Activated T-cell treated with anti-CD3 and anti-CD28 coated beads, Interleukin-2, amount 50 U/mL, for 48 hours (primary cell): ENCODE measurements around the gene KHK.

Source experiments
- DNase-seq, 2 experiments: peaks; one replicate each; pipeline ENCODE4 v3.0.0-alpha.2; 2020

The KHK gene

DNA sequence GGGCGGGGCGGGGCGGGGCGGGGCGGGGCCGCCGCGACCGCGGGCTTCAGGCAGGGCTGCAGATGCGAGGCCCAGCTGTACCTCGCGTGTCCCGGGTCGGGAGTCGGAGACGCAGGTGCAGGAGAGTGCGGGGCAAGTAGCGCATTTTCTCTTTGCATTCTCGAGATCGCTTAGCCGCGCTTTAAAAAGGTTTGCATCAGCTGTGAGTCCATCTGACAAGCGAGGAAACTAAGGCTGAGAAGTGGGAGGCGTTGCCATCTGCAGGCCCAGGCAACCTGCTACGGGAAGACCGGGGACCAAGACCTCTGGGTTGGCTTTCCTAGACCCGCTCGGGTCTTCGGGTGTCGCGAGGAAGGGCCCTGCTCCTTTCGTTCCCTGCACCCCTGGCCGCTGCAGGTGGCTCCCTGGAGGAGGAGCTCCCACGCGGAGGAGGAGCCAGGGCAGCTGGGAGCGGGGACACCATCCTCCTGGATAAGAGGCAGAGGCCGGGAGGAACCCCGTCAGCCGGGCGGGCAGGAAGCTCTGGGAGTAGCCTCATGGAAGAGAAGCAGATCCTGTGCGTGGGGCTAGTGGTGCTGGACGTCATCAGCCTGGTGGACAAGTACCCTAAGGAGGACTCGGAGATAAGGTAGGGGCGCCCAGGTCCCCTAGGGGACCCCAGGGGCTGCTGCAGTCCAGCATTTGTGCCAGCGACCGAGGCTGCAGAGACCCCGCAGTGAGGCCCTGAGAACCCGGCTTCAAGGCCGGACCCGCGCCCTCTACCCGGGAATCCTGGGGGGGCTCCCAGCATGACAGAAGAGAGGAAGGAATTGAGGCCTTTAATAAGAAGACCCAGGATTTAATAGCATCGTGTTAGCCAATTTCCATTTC lies at the start of gene KHK:
Gene KHK, plus strand, starts transcription at position 49 of the 870 bp plus-strand sequence. Its CDS starts 488 bp downstream, at position 537.
- no peak for DNase-seq

DNA sequence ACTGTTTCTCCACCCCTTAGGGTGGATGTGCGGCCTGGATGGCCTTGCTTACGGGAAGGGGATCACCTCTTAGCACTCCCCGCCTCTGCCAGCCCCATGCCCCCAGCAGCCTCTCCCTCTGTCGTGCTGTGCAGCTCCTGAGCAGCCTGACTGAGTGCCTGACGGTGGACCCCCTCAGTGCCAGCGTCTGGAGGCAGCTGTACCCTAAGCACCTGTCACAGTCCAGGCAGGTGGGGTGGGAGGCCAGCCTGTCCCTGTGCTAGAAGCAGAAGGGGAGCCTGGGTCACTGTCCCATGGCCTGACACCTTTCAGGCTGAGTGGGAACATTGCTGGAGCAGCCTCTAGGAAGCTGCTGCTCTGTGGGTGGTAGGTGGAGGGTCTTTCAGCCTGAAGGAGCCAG lies 48.6 kb upstream of the KHK start:
- no peak for DNase-seq

- no peak for DNase-seq
Observed at GRCh38 chr2:27038631-27039339, 47.8 kb upstream of the KHK start.

DNA sequence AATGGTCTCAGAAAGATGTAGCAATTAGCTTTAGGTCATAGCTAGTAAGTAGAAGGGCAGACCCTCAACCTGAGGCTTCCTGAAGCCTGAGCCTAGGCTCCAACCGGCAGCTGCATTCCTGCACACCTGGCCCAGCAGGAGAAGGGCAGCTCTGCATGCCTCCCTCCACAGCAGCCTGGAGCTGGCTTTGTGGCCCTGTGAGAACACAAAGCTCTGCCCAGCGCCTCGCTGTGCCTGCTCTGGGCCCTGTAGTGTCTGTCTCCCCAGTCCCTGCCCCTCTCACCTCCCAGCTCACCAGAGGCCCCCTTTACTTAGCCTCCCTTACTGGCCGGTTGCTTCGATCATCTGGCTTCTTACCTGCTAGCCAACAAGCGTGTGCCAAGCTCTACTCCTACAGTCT lies 47.1 kb upstream of the KHK start:
- no peak for DNase-seq

GRCh38 chr2:27039871-27040270 lies 46.7 kb upstream of the KHK start:
- DNase-seq, result no peak

- no peak for DNase-seq
Observed at GRCh38 chr2:27040282-27040681, 46.3 kb upstream of the KHK start.

DNA sequence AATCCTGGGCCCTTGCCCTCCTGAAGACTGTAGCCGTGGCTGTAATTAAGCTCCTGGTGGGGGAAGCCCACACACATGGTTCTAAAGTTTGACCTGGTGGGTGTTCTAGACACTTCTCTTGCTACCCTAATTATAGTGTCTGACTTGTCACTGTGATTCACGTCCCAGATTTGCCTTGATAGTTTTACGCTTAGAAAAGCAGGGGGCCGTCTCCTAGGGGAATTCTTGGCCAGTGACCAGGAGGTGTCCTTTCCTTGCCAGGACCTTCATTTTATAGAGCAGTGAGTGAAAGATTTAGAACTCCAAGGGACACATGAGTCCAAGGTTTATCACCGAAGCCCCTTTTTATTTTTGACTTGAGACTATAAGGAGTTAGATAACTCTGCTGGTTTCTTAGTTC lies 44.8 kb upstream of the KHK start:
- DNase-seq, result no peak

- no peak for DNase-seq
Observed at GRCh38 chr2:27042159-27042661, 44.4 kb upstream of the KHK start.

- DNase-seq, result no peak
Observed at GRCh38 chr2:27042985-27043634, 43.5 kb upstream of the KHK start.

DNA sequence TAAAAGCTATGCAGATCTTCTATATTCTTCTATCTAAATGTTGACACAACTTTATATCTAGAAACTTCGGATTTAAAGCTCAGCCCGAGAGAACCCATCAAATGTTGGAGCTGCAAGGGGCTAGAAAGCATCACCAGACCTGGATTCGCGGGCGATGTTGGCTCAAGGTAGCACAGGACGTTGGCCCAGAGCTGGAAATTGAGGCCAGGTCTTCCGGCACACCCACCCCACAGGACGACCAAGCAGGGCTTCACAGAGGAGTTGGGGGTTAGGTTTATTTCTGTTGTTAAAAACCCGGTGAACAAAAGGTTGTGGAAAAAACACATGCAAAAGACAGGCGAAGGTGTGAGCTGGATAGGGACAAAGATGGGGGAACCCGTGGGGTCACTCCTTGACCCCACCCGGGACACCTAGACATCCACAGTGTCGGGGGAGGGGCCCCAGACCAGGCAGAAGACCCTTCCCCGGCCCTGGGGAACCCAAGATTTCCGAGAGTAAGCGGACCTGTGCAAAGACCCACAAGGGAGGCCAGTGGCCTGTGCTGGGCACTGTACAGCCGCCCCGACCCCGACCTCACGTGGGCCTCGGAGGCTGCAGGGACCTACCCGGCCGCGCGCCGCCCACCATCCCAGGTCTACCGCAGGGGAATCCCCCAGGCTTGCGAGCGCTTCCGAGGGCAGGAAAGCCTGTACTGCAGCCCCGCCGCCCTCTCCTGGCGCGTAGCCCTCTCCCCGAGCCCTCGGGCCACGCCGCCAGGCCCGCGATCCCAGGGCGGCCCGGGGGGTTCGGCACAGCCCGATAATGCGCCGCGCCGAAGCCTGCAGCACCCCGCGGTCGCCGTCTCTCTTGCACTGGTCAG lies 36.9 kb upstream of the KHK start:
- peak; percentile 75 to 82 for DNase-seq

DNA sequence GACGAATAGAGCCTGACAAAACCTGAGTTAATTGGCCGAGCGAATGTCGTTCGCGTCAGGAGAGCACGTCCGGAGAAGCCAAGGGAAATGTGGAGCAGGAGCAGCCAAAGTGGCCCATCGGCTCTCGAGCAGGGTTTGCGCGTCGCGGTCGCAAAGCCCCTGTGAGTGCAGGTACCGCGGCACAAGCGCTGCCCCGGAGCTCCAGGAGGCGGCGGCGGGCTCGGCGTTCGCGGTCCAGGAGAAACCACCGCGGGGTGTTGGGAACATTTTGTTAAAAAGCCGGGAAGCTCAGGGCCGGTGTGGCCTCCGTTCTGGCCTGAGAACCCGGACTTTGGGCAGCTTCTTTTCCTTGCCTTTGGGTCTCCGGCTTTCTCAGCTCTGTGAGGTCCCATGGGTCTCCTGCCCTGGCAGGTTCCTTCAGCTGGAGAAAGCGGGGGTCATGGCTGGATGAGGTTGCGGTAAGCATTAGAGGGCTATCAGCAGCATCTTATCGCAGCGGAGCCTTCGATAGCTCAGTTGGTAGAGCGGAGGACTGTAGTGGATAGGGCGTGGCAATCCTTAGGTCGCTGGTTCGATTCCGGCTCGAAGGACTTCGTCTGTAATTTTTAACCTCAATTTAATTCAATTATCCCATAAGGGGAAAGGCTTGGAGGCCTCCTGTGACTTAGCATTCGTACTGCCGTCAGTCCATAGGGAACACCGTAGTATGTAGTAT lies 36.1 kb upstream of the KHK start:
- DNase-seq, result peak; percentile 97 to 98

- DNase-seq, result peak; percentile 98
Observed at GRCh38 chr2:27050996-27051901, 35.3 kb upstream of the KHK start, which contains the start of gene AGBL5. Gene AGBL5 (plus strand): TSS chr2:27051668. CDS start chr2:27052959, 1,291 bp downstream.

- no peak for DNase-seq
Observed at GRCh38 chr2:27051902-27052645, 34.5 kb upstream of the KHK start.

GRCh38 chr2:27053321-27053720 lies 33.3 kb upstream of the KHK start:
- no peak for DNase-seq

GRCh38 chr2:27053776-27054175 lies 32.8 kb upstream of the KHK start:
- DNase-seq, result no peak

- DNase-seq, result no peak
Observed at GRCh38 chr2:27054721-27055120, 31.9 kb upstream of the KHK start.

GRCh38 chr2:27057184-27057583 lies 29.4 kb upstream of the KHK start:
- DNase-seq, result no peak

DNA sequence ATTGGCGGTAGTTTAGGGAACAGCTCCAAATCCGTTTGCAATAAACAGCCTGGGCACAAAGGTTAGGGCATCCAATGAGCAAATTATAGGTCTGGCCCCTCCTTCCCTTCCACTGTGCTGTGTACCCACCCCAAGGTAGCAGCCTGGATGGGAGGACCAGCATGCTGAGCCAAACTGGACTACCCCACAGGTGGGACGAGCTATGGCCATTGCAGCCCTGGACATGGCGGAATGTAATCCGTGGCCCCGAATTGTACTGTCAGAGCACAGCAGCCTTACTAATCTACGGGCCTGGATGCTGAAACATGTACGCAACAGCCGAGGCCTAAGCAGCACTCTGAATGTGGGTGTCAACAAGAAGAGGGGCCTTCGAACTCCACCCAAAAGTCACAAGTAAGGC lies 28.4 kb upstream of the KHK start:
- no peak for DNase-seq

- no peak for DNase-seq
Observed at GRCh38 chr2:27059141-27059820, 27.3 kb upstream of the KHK start.
